Astrocyte of the cerebellum (primary cell): Measurements from ENCODE around the gene PLA2G4E.

Experiments used
- DNase-seq: peaks from one replicate; pipeline ENCODE4 v3.0.0-alpha.2; 2011; ENCODE audit warnings: low read depth
- H3K4me3 ChIP-seq: 2 replicates; pipeline ENCODE4 v1.5.1; 2011; ENCODE audit warnings: mild to moderate bottlenecking, low read depth, low read length, moderate library complexity
- CTCF ChIP-seq: IDR thresholded peaks from 2 replicates; pipeline ENCODE4 v1.5.1; 2012; ENCODE audit warnings: low read length, low read depth, moderate library complexity, mild to moderate bottlenecking; ENCODE audit errors: missing control alignments
- in situ Hi-C: cut with HindIII; loops from 2 replicates; pipeline ENCODE4 v1.10.0; 2017; ENCODE audit warnings: low sequenced_read_pairs

PLA2G4E gene

DNA sequence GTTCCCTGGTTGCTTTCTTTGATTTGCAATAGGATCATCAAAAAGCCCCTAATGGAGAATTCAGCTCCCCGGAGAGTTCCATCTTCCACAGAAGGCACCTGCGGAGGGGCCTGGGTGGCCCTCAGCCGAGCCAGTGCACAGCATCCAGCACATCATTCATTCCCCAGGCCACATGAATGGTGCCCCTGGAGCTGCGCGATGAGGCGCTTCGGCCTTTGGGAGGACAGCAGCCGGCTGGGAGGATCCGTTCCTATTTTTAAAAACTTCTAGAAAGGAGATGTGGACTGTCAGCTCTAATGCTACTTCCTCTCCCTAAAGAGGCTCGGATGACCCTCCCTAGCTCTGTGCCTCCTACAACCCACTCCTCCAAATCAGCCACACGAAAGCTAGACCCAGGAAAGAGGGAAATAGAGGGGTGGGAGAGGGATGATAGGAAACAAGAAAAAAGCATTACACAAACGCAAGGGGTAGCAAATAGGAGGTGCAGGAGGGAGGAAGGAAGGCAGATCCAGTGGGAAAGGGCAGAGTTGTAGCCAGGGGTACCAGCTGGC is 68.8 kb downstream of the PLA2G4E start:
- H3K4me3 ChIP-seq = no peak overlapping the region
- no peak for TF ChIP-seq CTCF
- in situ Hi-C loops = no loop called here
- DNase-seq = no peak

- no peak for DNase-seq
- H3K4me3 ChIP-seq = no peak overlapping the region
- in situ Hi-C loops = no loop called here
- no peak for TF ChIP-seq CTCF
These were observed 69.3 kb downstream of the PLA2G4E start for GRCh38 chr15:41951571-41951970.

- in situ Hi-C loops = no loop called here
- TF ChIP-seq CTCF = no peak
- H3K4me3 ChIP-seq = no peak overlapping the region
- no peak for DNase-seq
These were observed 70.4 kb downstream of the PLA2G4E start for GRCh38 chr15:41950489-41950888.

DNA sequence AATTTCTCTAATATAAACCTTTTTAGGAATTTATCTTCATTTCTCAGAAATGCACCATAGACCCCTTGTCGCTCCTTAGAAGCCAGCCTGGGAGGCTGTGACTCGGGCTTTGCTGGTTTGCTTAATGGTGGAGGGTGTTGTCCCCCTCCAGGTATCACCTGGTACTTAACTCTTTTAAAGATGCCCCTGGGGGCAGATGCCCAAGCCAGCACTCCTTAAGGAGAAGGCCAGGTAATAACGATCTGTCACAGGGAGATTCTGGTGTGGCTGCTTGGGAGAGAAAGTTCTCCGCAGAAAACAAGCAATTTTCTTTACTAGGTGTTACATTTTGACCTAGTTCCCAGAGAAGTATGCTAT is 70.7 kb downstream of the PLA2G4E start:
- no peak for TF ChIP-seq CTCF
- in situ Hi-C loops = no loop called here

GRCh38 chr15:41949401-41950126 is 71.3 kb downstream of the PLA2G4E start:
- no peak overlapping the region for H3K4me3 ChIP-seq
- no peak for TF ChIP-seq CTCF
- DNase-seq = no peak
- in situ Hi-C loops = no loop called here

More for the DNA sequence above, 70.7 kb downstream of the PLA2G4E start:
- H3K4me3 ChIP-seq = no peak overlapping the region
- DNase-seq = no peak

DNA sequence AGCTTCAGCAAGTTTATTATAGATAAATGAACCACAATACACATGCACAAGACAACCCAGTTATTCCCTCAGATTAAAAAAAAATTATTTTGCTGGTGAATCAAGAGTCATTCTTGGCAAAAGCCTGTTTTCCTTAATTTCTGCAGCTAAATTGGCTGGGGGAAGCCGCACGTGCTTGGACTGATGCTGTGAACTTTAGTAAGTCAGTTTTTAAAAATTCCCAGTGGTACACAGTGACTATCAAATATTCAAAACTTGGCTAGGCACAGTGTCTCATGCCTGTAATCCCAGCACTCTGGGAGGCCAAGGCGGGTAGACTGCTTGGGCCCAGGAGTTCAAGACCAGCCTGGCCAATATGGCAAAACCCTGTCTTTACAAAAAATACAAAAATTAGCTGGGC is 72.4 kb downstream of the PLA2G4E start:
- in situ Hi-C loops = no loop called here
- TF ChIP-seq CTCF = no peak
- no peak for DNase-seq
- H3K4me3 ChIP-seq = no peak overlapping the region
